MM.1S (cell line): Measurements from ENCODE around the gene NABP1.
A peak's percentile ranks its signal among the peaks of the same experiment; 100 is the strongest.

Experiments used
- DNase-seq: peaks from one replicate; pipeline ENCODE4 v3.0.0-alpha.2; 2015
- H2AFZ ChIP-seq: fragments of 300-600 bp; sonication (generic); 2 replicates; pipeline ENCODE4 v1.6.0; 2016; ENCODE audit warnings: antibody characterized with exemption, low read length
- H3F3A ChIP-seq: fragments of 300-600 bp; sonication (generic); 2 replicates; pipeline ENCODE4 v1.6.1; 2016; ENCODE audit warnings: mild to moderate bottlenecking, antibody characterized with exemption, low read length, moderate library complexity, mixed read lengths; ENCODE audit not compliant: insufficient read depth
- H3K27ac ChIP-seq: fragments of 300-600 bp; sonication (generic); 2 replicates; pipeline ENCODE4 v1.5.1; 2016; ENCODE audit warnings: mild to moderate bottlenecking, low read length
- H3K27me3 ChIP-seq: fragments of 300-600 bp; sonication (generic); replicated peaks from 2 replicates; pipeline ENCODE4 v1.6.0; 2016; ENCODE audit warnings: low read length; ENCODE audit not compliant: insufficient read depth
- H3K36me3 ChIP-seq: fragments of 300-600 bp; sonication (generic); replicated peaks from 2 replicates; pipeline ENCODE4 v1.6.1; 2016; ENCODE audit warnings: mild to moderate bottlenecking, low read length, mixed read lengths; ENCODE audit not compliant: insufficient read depth
- H3K4me1 ChIP-seq: fragments of 300-600 bp; sonication (generic); 2 replicates; pipeline ENCODE4 v1.6.1; 2016; ENCODE audit warnings: low read length, mixed read lengths
- H3K4me2 ChIP-seq: fragments of 300-600 bp; sonication (generic); 2 replicates; pipeline ENCODE4 v1.6.0; 2016; ENCODE audit warnings: low read depth, low read length
- H3K4me3 ChIP-seq: fragments of 300-600 bp; sonication (generic); 2 replicates; pipeline ENCODE4 v1.5.1; 2016; ENCODE audit warnings: low read length, mixed read lengths
- H3K79me2 ChIP-seq: fragments of 300-600 bp; sonication (generic); 2 replicates; pipeline ENCODE4 v1.6.1; 2016; ENCODE audit warnings: mixed run types, low read length, mixed read lengths
- H3K9ac ChIP-seq: fragments of 300-600 bp; sonication (generic); 2 replicates; pipeline ENCODE4 v1.6.1; 2016; ENCODE audit warnings: low read length, mixed read lengths
- H3K9me2 ChIP-seq: fragments of 300-600 bp; sonication (generic); replicated peaks from 2 replicates; pipeline ENCODE4 v1.6.1; 2016; ENCODE audit warnings: mild to moderate bottlenecking, low read length, mixed read lengths; ENCODE audit not compliant: insufficient read depth
- H3K9me3 ChIP-seq: fragments of 300-600 bp; sonication (generic); replicated peaks from 2 replicates; pipeline ENCODE4 v1.6.1; 2016; ENCODE audit warnings: mild to moderate bottlenecking, low read length, mixed read lengths; ENCODE audit not compliant: insufficient read depth
- H4K20me1 ChIP-seq: fragments of 300-600 bp; sonication (generic); 2 replicates; pipeline ENCODE4 v1.6.1; 2016; ENCODE audit warnings: mild to moderate bottlenecking, low read length, moderate library complexity, mixed read lengths; ENCODE audit not compliant: insufficient read depth
- EZH2 ChIP-seq: fragments of 300-600 bp; sonication (generic); optimal IDR thresholded peaks from 2 replicates; pipeline ENCODE3; 2017; ENCODE audit warnings: low read depth, mild to moderate bottlenecking, antibody characterized with exemption, low read length, mixed read lengths
- EZH2phosphoT487 ChIP-seq: fragments of 300-600 bp; sonication (generic); IDR thresholded peaks from 2 replicates; pipeline ENCODE4 v1.6.1; 2018; ENCODE audit warnings: antibody characterized with exemption, low read length
- TF ChIP-seq, protein P1 (sequence below): fragments of 300-600 bp; sonication (generic); IDR thresholded peaks from 2 replicates; pipeline ENCODE4 v1.5.1; 2016; ENCODE audit warnings: antibody characterized with exemption, low read length, mixed read lengths

NABP1 gene

DNA sequence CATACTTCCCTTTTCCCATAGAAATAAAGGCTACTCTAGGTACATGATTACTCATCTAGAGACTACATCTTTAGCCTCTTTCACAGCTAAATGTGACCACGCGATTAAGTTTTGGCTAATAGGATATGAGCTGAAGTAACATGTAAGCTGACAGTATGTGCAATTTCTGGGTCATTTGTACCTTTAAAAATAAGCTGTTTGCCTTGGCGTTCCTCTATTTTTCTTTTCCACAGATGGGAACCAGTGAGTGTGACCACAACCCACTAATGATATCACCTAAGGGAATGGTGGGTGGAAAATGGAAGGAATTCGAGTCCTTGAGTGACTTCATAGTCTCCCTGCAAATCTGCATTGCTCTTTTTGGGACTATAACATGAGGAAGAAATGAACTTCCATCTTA lies 11.7 kb upstream of the NABP1 start:
- no peaks in the 10 kb centered on the region for H3K36me3 ChIP-seq
- no peaks in the 10 kb centered on the region for H4K20me1 ChIP-seq
- H3K4me3 ChIP-seq = no peak overlapping the region
- no peak for TF ChIP-seq EZH2phosphoT487
- no peak for TF ChIP-seq EZH2
- TF ChIP-seq, protein P1, sequence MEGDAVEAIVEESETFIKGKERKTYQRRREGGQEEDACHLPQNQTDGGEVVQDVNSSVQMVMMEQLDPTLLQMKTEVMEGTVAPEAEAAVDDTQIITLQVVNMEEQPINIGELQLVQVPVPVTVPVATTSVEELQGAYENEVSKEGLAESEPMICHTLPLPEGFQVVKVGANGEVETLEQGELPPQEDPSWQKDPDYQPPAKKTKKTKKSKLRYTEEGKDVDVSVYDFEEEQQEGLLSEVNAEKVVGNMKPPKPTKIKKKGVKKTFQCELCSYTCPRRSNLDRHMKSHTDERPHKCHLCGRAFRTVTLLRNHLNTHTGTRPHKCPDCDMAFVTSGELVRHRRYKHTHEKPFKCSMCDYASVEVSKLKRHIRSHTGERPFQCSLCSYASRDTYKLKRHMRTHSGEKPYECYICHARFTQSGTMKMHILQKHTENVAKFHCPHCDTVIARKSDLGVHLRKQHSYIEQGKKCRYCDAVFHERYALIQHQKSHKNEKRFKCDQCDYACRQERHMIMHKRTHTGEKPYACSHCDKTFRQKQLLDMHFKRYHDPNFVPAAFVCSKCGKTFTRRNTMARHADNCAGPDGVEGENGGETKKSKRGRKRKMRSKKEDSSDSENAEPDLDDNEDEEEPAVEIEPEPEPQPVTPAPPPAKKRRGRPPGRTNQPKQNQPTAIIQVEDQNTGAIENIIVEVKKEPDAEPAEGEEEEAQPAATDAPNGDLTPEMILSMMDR = no peak
- peak overlapping the region; percentile 42; the same call in 1 of the 2 replicates for H3K4me2 ChIP-seq
- no peaks in the 10 kb centered on the region for H3K79me2 ChIP-seq
- H2AFZ ChIP-seq = no peak overlapping the region
- H3K27ac ChIP-seq = peak overlapping the region; percentile 47; the same call in 1 of the 2 replicates
- peaks cover 21% of the 10 kb centered on the region for H3K4me1 ChIP-seq
- H3F3A ChIP-seq = peaks cover 9% of the 10 kb centered on the region; the same call in 1 of the 2 replicates
- H3K9ac ChIP-seq = no peak overlapping the region
- no peak for DNase-seq
- no peaks in the 10 kb centered on the region for H3K9me3 ChIP-seq
- H3K9me2 ChIP-seq = no peaks in the 10 kb centered on the region
- no peaks in the 10 kb centered on the region for H3K27me3 ChIP-seq

DNA sequence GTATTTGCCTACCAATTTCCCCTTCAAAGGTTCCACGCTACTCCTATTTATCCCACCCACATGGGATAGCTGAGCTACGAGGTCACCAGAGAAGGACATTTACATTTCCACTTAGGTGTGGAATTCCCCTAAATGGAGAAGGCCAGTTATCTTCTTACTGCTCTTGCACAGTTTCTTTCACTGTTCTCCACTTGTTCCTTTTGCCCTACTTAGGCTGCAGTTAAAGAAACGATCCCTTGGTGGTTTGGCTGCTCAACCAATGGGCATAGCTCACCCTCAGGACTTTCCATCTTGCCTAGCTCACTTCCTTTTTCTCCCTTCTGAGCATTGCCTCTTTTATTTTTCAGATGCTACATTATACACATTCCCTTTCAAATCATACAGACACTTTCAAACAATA lies 11.2 kb upstream of the NABP1 start:
- Histone ChIP-seq H3K4me1 (peaks cover 21% of the 10 kb centered on the region), H3K9ac (no peak overlapping the region), H3K79me2 (no peaks in the 10 kb centered on the region), H3K36me3 (no peaks in the 10 kb centered on the region), H3F3A (peaks cover 9% of the 10 kb centered on the region; the same call in 1 of the 2 replicates), H3K27ac (peak overlapping the region; percentile 47; the same call in 1 of the 2 replicates), H4K20me1 (no peaks in the 10 kb centered on the region), H2AFZ (peak overlapping the region; percentile 20; the same call in 1 of the 2 replicates), H3K4me3 (no peak overlapping the region), H3K9me2 (no peaks in the 10 kb centered on the region), H3K4me2 (peak overlapping the region; percentile 42), H3K9me3 (no peaks in the 10 kb centered on the region), H3K27me3 (no peaks in the 10 kb centered on the region)
- TF ChIP-seq, protein P1 = no peak
- TF ChIP-seq EZH2phosphoT487 (no peak), EZH2 (no peak)
- DNase-seq = peak; percentile 66

DNA sequence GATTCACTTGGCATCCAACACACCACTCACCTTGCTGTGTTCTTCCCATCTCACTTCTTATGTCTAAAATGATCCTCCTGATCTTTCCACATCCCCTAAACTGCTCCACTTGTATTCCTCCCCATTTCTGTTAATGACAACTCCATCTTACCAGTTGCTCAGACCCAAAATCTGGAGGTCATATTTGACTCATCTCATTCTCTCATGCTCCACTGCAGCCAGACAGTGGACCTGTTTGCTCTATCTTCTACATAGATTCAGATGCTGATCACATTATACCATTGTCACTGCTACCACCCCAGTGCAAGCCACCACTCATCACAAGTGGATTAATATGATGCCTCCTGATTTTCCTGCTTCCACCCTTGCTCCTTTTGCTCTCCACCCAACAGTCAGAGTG lies 7.9 kb upstream of the NABP1 start:
- H3K36me3 ChIP-seq = no peaks in the 10 kb centered on the region
- no peak overlapping the region for H2AFZ ChIP-seq

More for the DNA sequence above, 7.9 kb upstream of the NABP1 start:
- Histone ChIP-seq H3K4me2 (no peak overlapping the region), H3K9ac (no peak overlapping the region), H3K79me2 (no peaks in the 10 kb centered on the region), H3K27me3 (no peaks in the 10 kb centered on the region), H4K20me1 (no peaks in the 10 kb centered on the region), H3K27ac (no peak overlapping the region), H3K4me1 (peaks cover 29% of the 10 kb centered on the region), H3K9me3 (no peaks in the 10 kb centered on the region), H3K4me3 (no peak overlapping the region), H3K9me2 (no peaks in the 10 kb centered on the region), H3F3A (peaks cover 23% of the 10 kb centered on the region)
- TF ChIP-seq, protein P1 = no peak
- no peak for TF ChIP-seq EZH2phosphoT487
- TF ChIP-seq EZH2 = no peak
- DNase-seq = no peak
